HepG2 (cell line): Measurements from ENCODE around the gene MBNL3. TPM values are rescaled to one million over a fixed set of nuclear protein-coding genes. Genes with fewer than 3 reads are reported as not detected.

Source experiments
- CAMTA2 ChIP-seq: sonication (generic); formaldehyde crosslinking; IDR thresholded peaks from 2 replicates; pipeline ENCODE4 v1.4.0; 2020; ENCODE audit warnings: mild to moderate bottlenecking, missing genetic modification reagents, borderline replicate concordance
- ETV6 ChIP-seq: sonication (generic); formaldehyde crosslinking; conservative IDR thresholded peaks from 2 replicates; pipeline ENCODE4 v1.4.0; 2020; ENCODE audit warnings: missing genetic modification reagents
- FOXC1 ChIP-seq: sonication (generic); formaldehyde crosslinking; IDR thresholded peaks from 2 replicates; pipeline ENCODE4 v1.8.0; 2022; ENCODE audit warnings: mild to moderate bottlenecking, missing genetic modification reagents, borderline replicate concordance
- GATA4 ChIP-seq: sonication (generic); IDR thresholded peaks from 2 replicates; pipeline ENCODE4 v1.6.1; 2016; ENCODE audit warnings: antibody characterized with exemption, low read depth, borderline replicate concordance
- HDAC2 ChIP-seq: sonication (generic); formaldehyde crosslinking; IDR thresholded peaks from 2 replicates; pipeline ENCODE4 v1.4.0; 2020; ENCODE audit warnings: missing genetic modification reagents
- HMGA1 ChIP-seq: sonication (generic); formaldehyde crosslinking; conservative IDR thresholded peaks from 2 replicates; pipeline ENCODE4 v1.4.0; 2020; ENCODE audit warnings: missing genetic modification reagents
- JUN ChIP-seq: sonication (generic); formaldehyde crosslinking; IDR thresholded peaks from 2 replicates; pipeline ENCODE4 v1.4.0; 2020; ENCODE audit warnings: mild to moderate bottlenecking, missing genetic modification reagents
- KAT7 ChIP-seq: IDR thresholded peaks from 2 replicates; pipeline ENCODE4 v1.6.1; 2018; ENCODE audit warnings: borderline replicate concordance, missing compliant biosample characterization
- MED13 ChIP-seq: sonication (generic); formaldehyde crosslinking; IDR thresholded peaks from 2 replicates; pipeline ENCODE4 v1.5.0; 2020; ENCODE audit warnings: missing genetic modification reagents
- MIER2 ChIP-seq: IDR thresholded peaks from 2 replicates; pipeline ENCODE4 v1.6.1; 2016; ENCODE audit warnings: missing biosample characterization, missing genetic modification reagents
- NFIC ChIP-seq: IDR thresholded peaks from 2 replicates; pipeline ENCODE4 v1.6.1; 2012; ENCODE audit warnings: mild to moderate bottlenecking, low read length, inconsistent platforms
- RBFOX2 ChIP-seq: fragments of 200-400 bp; formaldehyde crosslinking; IDR thresholded peaks from 2 replicates; pipeline ENCODE4 v1.6.1; 2017; ENCODE audit warnings: low read depth, mild to moderate bottlenecking, low read length
- SMC3 ChIP-seq: IDR thresholded peaks from 2 replicates; pipeline ENCODE4 v1.6.1; 2011; ENCODE audit warnings: low read length, improper control_type of control experiment
- SOX13 ChIP-seq, 3 experiments: fragments of 450-650 bp in 1 of 3; sonication (generic) in 1 of 3; formaldehyde crosslinking in 1 of 3; IDR thresholded peaks in 2 of 3; conservative IDR thresholded peaks in 1 of 3; 2 replicates each; pipeline versions ENCODE4 v1.5.0 to v1.6.1; 2016 to 2020; ENCODE audit warnings: antibody characterized with exemption in 1 of 3, mild to moderate bottlenecking in 1 of 3, missing compliant biosample characterization in 1 of 3, missing genetic modification reagents in 1 of 3, moderate library complexity in 1 of 3
- TEAD2 ChIP-seq: sonication (generic); formaldehyde crosslinking; IDR thresholded peaks from 2 replicates; pipeline ENCODE4 v1.9.0; 2021; ENCODE audit warnings: missing genetic modification reagents
- U2AF2 ChIP-seq: fragments of 200-400 bp; formaldehyde crosslinking; IDR thresholded peaks from 2 replicates; pipeline ENCODE4 v1.6.1; 2017; ENCODE audit warnings: low read depth, mild to moderate bottlenecking, low read length
- ZBTB38 ChIP-seq: sonication (generic); formaldehyde crosslinking; IDR thresholded peaks from 2 replicates; pipeline ENCODE4 v1.5.1; 2020; ENCODE audit warnings: mild to moderate bottlenecking, missing genetic modification reagents
- ZBTB7A ChIP-seq: sonication (generic); formaldehyde crosslinking; IDR thresholded peaks from 2 replicates; pipeline ENCODE4 v1.8.0; 2022; ENCODE audit warnings: mild to moderate bottlenecking, missing genetic modification reagents
- ZNF615 ChIP-seq: sonication (generic); formaldehyde crosslinking; IDR thresholded peaks from 2 replicates; pipeline ENCODE4 v1.5.0; 2020; ENCODE audit warnings: mild to moderate bottlenecking, missing genetic modification reagents, borderline replicate concordance
- ZNF749 ChIP-seq: sonication (generic); formaldehyde crosslinking; IDR thresholded peaks from 2 replicates; pipeline ENCODE4 v1.8.0; 2022; ENCODE audit warnings: mild to moderate bottlenecking, missing genetic modification reagents, moderate library complexity, borderline replicate concordance
- ZNF83 ChIP-seq: sonication (generic); formaldehyde crosslinking; IDR thresholded peaks from 2 replicates; pipeline ENCODE4 v1.4.0; 2020; ENCODE audit warnings: missing genetic modification reagents, mild to moderate bottlenecking, borderline replicate concordance
- polyA plus RNA-seq, 8 experiments: library from polyadenylated mRNA; depleted of rRNA in 3 of 8; stranded (reverse) in 7 of 8; unstranded in 1 of 8; fragments of >200 nt; fragmentation: Illumina TruSeq in 4 of 8; extraction: Trizol in 4 of 8; gene quantifications; 2 replicates each; pipeline versions ENCODE4 v1.2.1 to v1.2.3, GENCODE V29; 2011 to 2016; ENCODE audit warnings: low read depth in 4 of 8, missing spikeins in 1 of 8, mixed read lengths in 1 of 8; ENCODE audit not compliant: insufficient read depth in 1 of 8
- total RNA-seq, 5 experiments: library from RNA; depleted of rRNA; stranded (reverse); fragments of >200 nt; fragmentation: Illumina TruSeq; extraction: Trizol; gene quantifications; 2 replicates each; pipeline ENCODE4 v1.2.3, GENCODE V29; 2016; ENCODE audit warnings: low read depth in 1 of 5
- TF ChIP-seq, protein P1 (sequence below): sonication (generic); formaldehyde crosslinking; conservative IDR thresholded peaks from 2 replicates; pipeline ENCODE4 v1.8.0; 2022; ENCODE audit warnings: missing genetic modification reagents
- TF ChIP-seq, protein P2 (sequence below): IDR thresholded peaks from 2 replicates; pipeline ENCODE4 v1.6.1; 2016; ENCODE audit warnings: missing biosample characterization, missing genetic modification reagents, low read depth
- TF ChIP-seq, protein P3 (sequence below): sonication (generic); formaldehyde crosslinking; IDR thresholded peaks from 2 replicates; pipeline ENCODE4 v1.4.0; 2020; ENCODE audit warnings: missing genetic modification reagents, low read depth, mild to moderate bottlenecking, borderline replicate concordance
- TF ChIP-seq, protein P4 (sequence below): sonication (generic); formaldehyde crosslinking; IDR thresholded peaks from 2 replicates; pipeline ENCODE4 v1.8.0; 2022; ENCODE audit warnings: mild to moderate bottlenecking, missing genetic modification reagents, borderline replicate concordance
- TF ChIP-seq, protein P5 (sequence below): sonication (generic); formaldehyde crosslinking; IDR thresholded peaks from 2 replicates; pipeline ENCODE4 v1.4.0; 2020; ENCODE audit warnings: mild to moderate bottlenecking, missing genetic modification reagents

Gene MBNL3
- total and polyA plus RNA-seq, 2 of the 13 experiments (the other 11 are each of a cell fraction or from before 2014, with no cell fraction given) = 155 to 257 TPM

DNA sequence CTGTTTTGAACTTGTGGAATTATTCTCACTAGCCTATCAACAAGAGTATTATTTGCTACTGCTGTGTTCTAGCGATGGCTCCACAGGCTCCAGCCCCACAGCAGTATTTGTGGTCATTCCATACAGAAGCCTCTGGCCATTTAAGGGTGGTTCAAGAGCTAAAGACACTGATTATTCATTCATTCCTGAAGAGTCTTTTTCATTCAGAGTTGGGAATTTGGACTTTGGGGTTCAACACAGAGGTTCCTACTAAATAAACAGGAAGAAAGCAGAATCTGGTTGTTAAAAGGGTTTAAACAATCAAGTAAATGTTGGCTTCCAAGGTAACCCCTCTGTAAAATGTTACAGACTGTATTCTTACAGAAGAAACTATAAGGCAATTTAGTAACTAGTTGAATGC lies 4.3 kb upstream of the MBNL3 start (continued):
- TF ChIP-seq HDAC2 (CRISPR knock-in tag) (peak; percentile 78), GATA4 (peak; percentile 25; the same call in 1 of the 2 replicates), RBFOX2 (no peak), TEAD2 (CRISPR knock-in tag) (no peak), JUN (CRISPR knock-in tag) (no peak), MIER2 (no peak), KAT7 (CRISPR knock-in tag) (0 out of 2 replicates have a peak, but pooled peaks have one; percentile 39), MED13 (CRISPR knock-in tag) (peak; percentile 53; the same call in 1 of the 2 replicates), ZNF749 (no peak), NFIC (peak; percentile 92), ZNF615 (no peak), ZBTB7A (CRISPR knock-in tag) (no peak), CAMTA2 (CRISPR knock-in tag) (no peak), U2AF2 (no peak), HMGA1 (CRISPR knock-in tag) (no peak), SMC3 (0 out of 2 replicates have a peak, but pooled peaks have one; percentile 3), ZBTB38 (CRISPR knock-in tag) (no peak), ETV6 (CRISPR knock-in tag) (no peak), ZNF83 (CRISPR knock-in tag) (no peak), SOX13 (IDR thresholded peaks at IDR 0.05) (no peak), SOX13 (CRISPR knock-in tag; conservative IDR thresholded peaks at IDR 0.05 in 1 of 2, IDR thresholded peaks at IDR 0.05 in 1 of 2) (peak in 1 of 2 experiments; percentile 75; a peak in 2 of 4 replicates), FOXC1 (CRISPR knock-in tag) (no peak)
- TF ChIP-seq, protein P1, sequence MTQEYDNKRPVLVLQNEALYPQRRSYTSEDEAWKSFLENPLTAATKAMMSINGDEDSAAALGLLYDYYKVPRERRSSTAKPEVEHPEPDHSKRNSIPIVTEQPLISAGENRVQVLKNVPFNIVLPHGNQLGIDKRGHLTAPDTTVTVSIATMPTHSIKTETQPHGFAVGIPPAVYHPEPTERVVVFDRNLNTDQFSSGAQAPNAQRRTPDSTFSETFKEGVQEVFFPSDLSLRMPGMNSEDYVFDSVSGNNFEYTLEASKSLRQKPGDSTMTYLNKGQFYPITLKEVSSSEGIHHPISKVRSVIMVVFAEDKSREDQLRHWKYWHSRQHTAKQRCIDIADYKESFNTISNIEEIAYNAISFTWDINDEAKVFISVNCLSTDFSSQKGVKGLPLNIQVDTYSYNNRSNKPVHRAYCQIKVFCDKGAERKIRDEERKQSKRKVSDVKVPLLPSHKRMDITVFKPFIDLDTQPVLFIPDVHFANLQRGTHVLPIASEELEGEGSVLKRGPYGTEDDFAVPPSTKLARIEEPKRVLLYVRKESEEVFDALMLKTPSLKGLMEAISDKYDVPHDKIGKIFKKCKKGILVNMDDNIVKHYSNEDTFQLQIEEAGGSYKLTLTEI (CRISPR knock-in tag) = no peak
- TF ChIP-seq, protein P2, sequence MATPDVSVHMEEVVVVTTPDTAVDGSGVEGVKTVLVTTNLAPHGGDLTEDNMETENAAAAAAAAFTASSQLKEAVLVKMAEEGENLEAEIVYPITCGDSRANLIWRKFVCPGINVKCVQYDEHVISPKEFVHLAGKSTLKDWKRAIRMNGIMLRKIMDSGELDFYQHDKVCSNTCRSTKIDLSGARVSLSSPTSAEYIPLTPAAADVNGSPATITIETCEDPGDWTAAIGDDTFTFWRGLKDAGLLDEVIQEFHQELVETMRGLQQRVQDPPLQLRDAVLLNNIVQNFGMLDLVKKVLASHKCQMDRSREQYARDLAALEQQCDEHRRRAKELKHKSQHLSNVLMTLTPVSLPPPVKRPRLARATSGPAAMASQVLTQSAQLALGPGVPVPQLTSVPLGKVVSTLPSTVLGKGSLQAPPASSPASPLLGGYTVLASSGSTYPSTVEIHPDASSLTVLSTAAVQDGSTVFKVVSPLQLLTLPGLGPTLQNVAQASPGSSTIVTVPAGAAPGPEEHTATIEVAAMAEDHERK = no peak
- TF ChIP-seq, protein P3, sequence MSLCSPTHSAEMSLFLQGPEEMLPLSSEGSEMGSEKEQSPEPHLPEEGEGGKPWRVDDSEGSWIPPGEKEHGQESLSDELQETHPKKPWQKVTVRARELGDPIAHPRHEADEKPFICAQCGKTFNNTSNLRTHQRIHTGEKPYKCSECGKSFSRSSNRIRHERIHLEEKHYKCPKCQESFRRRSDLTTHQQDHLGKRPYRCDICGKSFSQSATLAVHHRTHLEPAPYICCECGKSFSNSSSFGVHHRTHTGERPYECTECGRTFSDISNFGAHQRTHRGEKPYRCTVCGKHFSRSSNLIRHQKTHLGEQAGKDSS (CRISPR knock-in tag) = no peak
- TF ChIP-seq, protein P4, sequence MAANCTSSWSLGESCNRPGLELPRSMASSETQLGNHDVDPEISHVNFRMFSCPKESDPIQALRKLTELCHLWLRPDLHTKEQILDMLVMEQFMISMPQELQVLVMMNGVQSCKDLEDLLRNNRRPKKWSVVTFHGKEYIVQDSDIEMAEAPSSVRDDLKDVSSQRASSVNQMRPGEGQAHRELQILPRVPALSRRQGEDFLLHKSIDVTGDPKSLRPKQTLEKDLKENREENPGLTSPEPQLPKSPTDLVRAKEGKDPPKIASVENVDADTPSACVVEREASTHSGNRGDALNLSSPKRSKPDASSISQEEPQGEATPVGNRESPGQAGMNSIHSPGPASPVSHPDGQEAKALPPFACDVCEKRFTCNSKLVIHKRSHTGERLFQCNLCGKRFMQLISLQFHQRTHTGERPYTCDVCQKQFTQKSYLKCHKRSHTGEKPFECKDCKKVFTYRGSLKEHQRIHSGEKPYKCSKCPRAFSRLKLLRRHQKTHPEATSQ (CRISPR knock-in tag) = no peak
- TF ChIP-seq, protein P5, sequence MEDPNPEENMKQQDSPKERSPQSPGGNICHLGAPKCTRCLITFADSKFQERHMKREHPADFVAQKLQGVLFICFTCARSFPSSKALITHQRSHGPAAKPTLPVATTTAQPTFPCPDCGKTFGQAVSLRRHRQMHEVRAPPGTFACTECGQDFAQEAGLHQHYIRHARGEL (CRISPR knock-in tag) = no peak
